ENCODE measurements around the gene ALK. TPM values are rescaled to one million over a fixed set of nuclear protein-coding genes. Genes with fewer than 3 reads are reported as not detected.

ALK gene
- total RNA-seq, 1 experiment from 2014 or later: 0.07 TPM

GRCh38 chr2:29417630-29418029 lies 503.8 kb downstream of the ALK start:
- intact Hi-C loops (cut with micrococcal nuclease): no loop called here
- DNase-seq (ENCODE audit: unreplicated experiment): no peak
- Mint-ChIP-seq H3K27me3 (ENCODE audit: insufficient read depth, unreplicated experiment) (peaks cover 13% of the 10 kb centered on the region), H3K4me1 (ENCODE audit: insufficient read depth, unreplicated experiment) (no peaks in the 10 kb centered on the region), H3K9me3 (ENCODE audit: unreplicated experiment) (no peaks in the 10 kb centered on the region), H3K4me3 (ENCODE audit: unreplicated experiment) (no peak overlapping the region), H3K36me3 (ENCODE audit: insufficient read depth, unreplicated experiment) (no peaks in the 10 kb centered on the region), H3K27ac (ENCODE audit: low read depth, unreplicated experiment) (no peak overlapping the region)
- TF ChIP-seq CTCF (IDR thresholded peaks at IDR 0.05; ENCODE audit: unreplicated experiment): no peak
- ChIA-PET POLR2A (no interaction called here), CTCF (interaction anchor here (0.8 kb wide), 1 partner anchor 437 kb away, joined by 4 read pairs; no protein-coding TSS in a partner anchor)
- no TSS peak for BruUV-seq (replicated peaks)

DNA sequence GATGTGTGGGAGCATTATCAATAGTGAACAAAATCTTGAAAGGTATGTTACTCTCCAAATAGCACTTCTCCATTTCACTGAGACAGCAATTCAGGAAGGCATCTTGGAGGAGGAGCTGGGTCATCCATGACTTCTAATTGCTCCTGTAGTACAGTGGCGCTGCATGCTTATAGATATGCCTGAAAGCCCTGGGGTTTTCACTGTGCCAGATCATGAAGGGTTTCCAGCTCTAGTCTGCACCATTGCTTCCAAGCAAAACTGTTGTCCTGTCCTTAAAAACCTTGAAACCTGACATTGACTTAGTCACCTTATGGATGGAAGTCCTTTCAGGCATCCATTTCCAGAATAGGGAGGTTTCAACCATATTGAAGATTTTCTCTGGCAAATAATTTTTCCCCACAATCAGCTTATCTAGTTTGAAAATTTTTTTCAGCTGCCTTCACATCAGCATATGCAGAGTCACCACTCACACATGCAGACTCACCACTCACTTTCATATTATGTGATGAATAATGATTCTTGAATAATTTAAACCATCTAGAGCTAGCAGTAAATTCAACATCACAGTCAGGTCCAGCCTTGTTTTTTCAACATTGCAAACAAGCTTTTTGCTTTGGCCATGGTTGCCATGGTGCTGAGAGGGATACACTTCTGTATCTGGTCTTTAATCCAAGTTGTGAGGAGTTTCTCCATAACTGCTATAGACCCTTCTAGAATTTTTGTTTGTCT lies 509.0 kb downstream of the ALK start:
- CTCF ChIA-PET: interaction anchor here (0.7 to 0.9 kb wide), 2 partner anchors 38 to 119 kb away, joined by 3 read pairs; no protein-coding TSS in a partner anchor
- no peak for TF ChIP-seq CTCF (IDR thresholded peaks at IDR 0.05; ENCODE audit: unreplicated experiment)
- intact Hi-C loops (cut with micrococcal nuclease): no loop called here

DNA sequence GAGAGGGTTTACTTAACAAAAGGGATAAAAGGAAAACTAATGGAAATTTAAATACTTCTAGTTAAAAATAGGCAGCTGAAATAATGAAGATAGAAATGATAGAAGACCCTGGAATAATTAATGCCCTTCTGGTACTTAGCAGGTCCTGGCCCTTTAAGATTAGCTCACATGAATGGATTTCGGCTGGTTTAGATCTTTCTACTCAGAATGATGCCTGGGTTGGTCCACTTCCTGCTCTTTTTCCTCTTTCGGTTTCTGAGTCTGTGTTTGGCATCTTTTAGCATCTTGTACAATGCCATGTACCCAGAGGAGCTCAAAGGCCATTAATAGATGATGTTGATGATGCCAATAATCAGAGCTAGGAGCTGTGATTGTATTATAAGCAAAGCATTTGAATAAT lies 515.7 kb downstream of the ALK start:
- no peak for TF ChIP-seq CTCF (IDR thresholded peaks at IDR 0.05; ENCODE audit: unreplicated experiment)
- Mint-ChIP-seq H3K4me3 (ENCODE audit: unreplicated experiment) (no peak overlapping the region), H3K36me3 (ENCODE audit: insufficient read depth, unreplicated experiment) (no peaks in the 10 kb centered on the region), H3K27ac (ENCODE audit: low read depth, unreplicated experiment) (no peak overlapping the region), H3K4me1 (ENCODE audit: insufficient read depth, unreplicated experiment) (no peaks in the 10 kb centered on the region), H3K27me3 (ENCODE audit: insufficient read depth, unreplicated experiment) (peaks cover 19% of the 10 kb centered on the region), H3K9me3 (ENCODE audit: unreplicated experiment) (no peaks in the 10 kb centered on the region)
- intact Hi-C loops (cut with micrococcal nuclease): no loop called here
- ChIA-PET POLR2A (no interaction called here), CTCF (interaction anchor here (0.6 to 0.8 kb wide), 2 partner anchors 28 to 759 kb away, joined by 3 read pairs; no protein-coding TSS in a partner anchor)
- no peak for DNase-seq (ENCODE audit: unreplicated experiment)
- no TSS peak for BruUV-seq (replicated peaks)

More for the DNA sequence above, 509.0 kb downstream of the ALK start:
- DNase-seq (ENCODE audit: unreplicated experiment): no peak
- H3K4me1 Mint-ChIP-seq (ENCODE audit: insufficient read depth, unreplicated experiment): no peaks in the 10 kb centered on the region
- no peaks in the 10 kb centered on the region for H3K9me3 Mint-ChIP-seq (ENCODE audit: unreplicated experiment)
- no TSS peak for BruUV-seq (replicated peaks)
- H3K4me3 Mint-ChIP-seq (ENCODE audit: unreplicated experiment): no peak overlapping the region
- POLR2A ChIA-PET: interaction anchor here (0.5 kb wide), 1 partner anchor 117 kb away, joined by 3 read pairs; no protein-coding TSS in a partner anchor
- H3K36me3 Mint-ChIP-seq (ENCODE audit: insufficient read depth, unreplicated experiment): no peaks in the 10 kb centered on the region
- H3K27ac Mint-ChIP-seq (ENCODE audit: low read depth, unreplicated experiment): no peak overlapping the region
- no peaks in the 10 kb centered on the region for H3K27me3 Mint-ChIP-seq (ENCODE audit: insufficient read depth, unreplicated experiment)

- Mint-ChIP-seq H3K27me3 (ENCODE audit: insufficient read depth, unreplicated experiment) (peaks cover 19% of the 10 kb centered on the region), H3K4me1 (ENCODE audit: insufficient read depth, unreplicated experiment) (no peaks in the 10 kb centered on the region), H3K4me3 (ENCODE audit: unreplicated experiment) (no peak overlapping the region), H3K27ac (ENCODE audit: low read depth, unreplicated experiment) (no peak overlapping the region), H3K9me3 (ENCODE audit: unreplicated experiment) (no peaks in the 10 kb centered on the region), H3K36me3 (ENCODE audit: insufficient read depth, unreplicated experiment) (no peaks in the 10 kb centered on the region)
- no peak for TF ChIP-seq CTCF (IDR thresholded peaks at IDR 0.05; ENCODE audit: unreplicated experiment)
- ChIA-PET POLR2A (no interaction called here), CTCF (interaction anchor here (0.5 to 0.8 kb wide), 3 partner anchors 26 to 760 kb away, joined by 3 to 5 read pairs (median 4); no protein-coding TSS in a partner anchor)
- no peak for DNase-seq (ENCODE audit: unreplicated experiment)
- intact Hi-C loops (cut with micrococcal nuclease): no loop called here
- BruUV-seq (replicated peaks): no TSS peak
Observed at GRCh38 chr2:29405266-29405665, 516.1 kb downstream of the ALK start.

Measured in MCF 10A (cell line).